ENCODE data around the gene C14orf132.

- no peak for TF ChIP-seq CTCF (IDR thresholded peaks at IDR 0.05)
- TF ChIP-seq POLR2A (IDR thresholded peaks at IDR 0.05; ENCODE audit: low read depth), result no peak
Observed at GRCh38 chr14:96011131-96011530, 28.0 kb upstream of the C14orf132 start.

Data from esophagus muscularis mucosa (tissue), 3 donors.